Memory B cell (primary cell): ENCODE results near the gene MEIOSIN.
A peak's percentile ranks its signal among the peaks of the same experiment; 100 is the strongest.
"Not testable (repeated sequence)": the region's sequence is repeated elsewhere in the genome, so short reads cannot be mapped to it uniquely, and the experiment has no call there.

Experiments used
- ATAC-seq: fragments of 150-1000 bp; cut with Tn5 transposase; 2 replicates; pipeline ENCODE4 v1.10.0; 2021; ENCODE audit warnings: low read depth, mild to moderate bottlenecking, moderate library complexity
- DNase-seq, 2 donors: peaks; one replicate each; pipeline ENCODE4 v3.0.0; 2022; ENCODE audit warnings: low spot score in 2 of 2
- H3K27ac Mint-ChIP-seq: one replicate; pipeline ENCODE4 v1.8.0; 2022; ENCODE audit warnings: mild to moderate bottlenecking, moderate library complexity, mixed read lengths
- H3K27me3 Mint-ChIP-seq: one replicate; pipeline ENCODE4 v1.8.0; 2022; ENCODE audit warnings: mixed read lengths
- H3K36me3 Mint-ChIP-seq: one replicate; pipeline ENCODE4 v1.8.0; 2022; ENCODE audit warnings: mild to moderate bottlenecking, mixed read lengths
- H3K4me1 Mint-ChIP-seq: one replicate; pipeline ENCODE4 v1.8.0; 2022; ENCODE audit warnings: mixed read lengths
- H3K4me3 Mint-ChIP-seq: one replicate; pipeline ENCODE4 v1.8.0; 2022; ENCODE audit warnings: mild to moderate bottlenecking, moderate library complexity, mixed read lengths
- H3K9me3 Mint-ChIP-seq: one replicate; pipeline ENCODE4 v1.8.0; 2022; ENCODE audit warnings: mixed read lengths

MEIOSIN gene

DNA sequence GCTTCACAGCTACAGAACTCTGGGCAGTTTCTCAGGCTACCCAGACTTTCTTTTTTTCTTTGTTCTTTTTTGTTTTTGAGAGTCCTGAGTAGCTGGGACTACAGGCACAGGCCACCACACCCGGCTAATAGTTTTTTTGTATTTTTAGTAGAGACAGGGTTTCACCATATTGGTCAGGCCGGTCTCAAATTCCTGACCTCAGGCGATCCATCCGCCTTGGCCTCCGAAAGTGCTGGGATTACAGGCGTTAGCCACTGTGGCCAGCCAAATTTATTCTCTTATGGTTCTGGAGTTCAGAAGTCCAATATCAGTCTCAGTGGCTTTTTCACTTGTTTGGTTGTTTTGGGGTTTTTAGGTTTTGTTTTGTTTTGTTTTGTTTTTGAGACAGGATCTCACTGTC is 12.4 kb downstream of the MEIOSIN start:
- Mint-ChIP-seq H3K27ac (no peak overlapping the region), H3K4me1 (no peaks in the 10 kb centered on the region), H3K27me3 (peaks cover 13% of the 10 kb centered on the region), H3K4me3 (no peak overlapping the region), H3K36me3 (peaks cover 2% of the 10 kb centered on the region), H3K9me3 (no peaks in the 10 kb centered on the region)
- ATAC-seq = no peak
- no peak for DNase-seq

DNA sequence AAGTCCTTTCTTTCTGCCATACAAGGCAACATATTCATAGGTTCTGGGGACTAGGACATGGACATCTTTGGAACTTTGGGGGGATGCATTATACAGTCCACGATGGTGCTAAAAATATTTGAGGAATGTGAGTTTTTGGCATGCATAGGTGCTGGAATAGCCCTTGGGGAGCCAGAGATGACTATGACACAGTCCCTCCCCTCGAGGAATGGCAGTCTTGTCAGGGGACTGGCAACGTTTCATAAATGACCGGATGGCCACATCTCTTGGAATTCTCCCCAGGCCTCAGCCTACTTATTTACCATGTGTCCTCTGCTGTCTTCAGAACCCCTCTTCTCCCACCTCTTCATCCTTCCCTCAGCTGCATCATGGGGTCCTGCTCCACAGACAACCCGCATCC is 13.6 kb downstream of the MEIOSIN start:
- Mint-ChIP-seq H3K27me3 (peaks cover 16% of the 10 kb centered on the region), H3K9me3 (no peaks in the 10 kb centered on the region), H3K4me1 (no peaks in the 10 kb centered on the region), H3K27ac (no peak overlapping the region), H3K36me3 (peaks cover 2% of the 10 kb centered on the region), H3K4me3 (no peak overlapping the region)
- no peak for ATAC-seq
- DNase-seq = no peak

DNA sequence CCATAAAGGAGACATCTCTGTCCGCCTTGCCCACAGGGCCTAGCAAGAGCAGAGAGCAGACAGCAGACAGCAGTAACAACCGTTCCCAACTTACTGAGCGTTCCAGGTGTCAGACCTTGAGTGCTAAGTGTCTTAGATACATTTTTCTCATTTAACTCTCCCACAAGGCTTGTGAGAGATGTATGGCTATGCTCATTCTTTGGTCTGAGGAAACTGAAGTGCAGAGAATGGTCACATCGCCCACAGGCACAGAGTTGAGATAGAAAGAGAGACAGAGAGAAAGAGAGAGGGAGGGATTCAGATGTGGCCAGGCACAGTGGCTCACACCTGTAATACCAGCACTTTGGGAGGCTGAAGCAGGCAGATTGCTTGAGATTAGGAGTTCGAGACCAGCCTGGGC is 14.3 kb downstream of the MEIOSIN start:
- H3K4me3 Mint-ChIP-seq = no peak overlapping the region
- no peaks in the 10 kb centered on the region for H3K9me3 Mint-ChIP-seq
- DNase-seq (no peak), ATAC-seq (no peak)
- H3K36me3 Mint-ChIP-seq = peaks cover 2% of the 10 kb centered on the region
- peaks cover 16% of the 10 kb centered on the region for H3K27me3 Mint-ChIP-seq
- no peaks in the 10 kb centered on the region for H3K4me1 Mint-ChIP-seq
- H3K27ac Mint-ChIP-seq = no peak overlapping the region

DNA sequence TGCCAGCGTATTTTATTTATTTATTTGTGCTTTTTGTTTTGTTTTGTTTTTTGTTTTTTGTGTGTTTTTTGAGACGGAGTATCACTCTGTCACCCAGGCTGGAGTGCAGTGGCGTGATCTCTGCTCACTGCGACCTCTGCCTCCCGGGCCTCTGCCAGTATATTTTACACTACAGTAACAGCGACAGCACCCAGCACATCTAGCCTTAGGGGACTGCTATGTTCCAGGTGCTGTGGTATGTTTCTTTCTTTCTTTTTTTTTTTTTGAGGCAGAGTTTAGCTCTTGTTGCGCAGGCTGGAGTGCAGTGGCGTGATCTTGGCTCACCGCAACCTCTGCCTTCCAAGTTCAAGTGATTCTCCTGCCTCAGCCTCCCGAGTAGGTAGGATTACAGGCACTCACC is 18.2 kb downstream of the MEIOSIN start:
- not testable (repeated sequence) for DNase-seq, H3K9me3 Mint-ChIP-seq, H3K27ac Mint-ChIP-seq, H3K4me1 Mint-ChIP-seq, H3K4me3 Mint-ChIP-seq, ATAC-seq, H3K36me3 Mint-ChIP-seq
- H3K27me3 Mint-ChIP-seq = peaks cover 12% of the 10 kb centered on the region

DNA sequence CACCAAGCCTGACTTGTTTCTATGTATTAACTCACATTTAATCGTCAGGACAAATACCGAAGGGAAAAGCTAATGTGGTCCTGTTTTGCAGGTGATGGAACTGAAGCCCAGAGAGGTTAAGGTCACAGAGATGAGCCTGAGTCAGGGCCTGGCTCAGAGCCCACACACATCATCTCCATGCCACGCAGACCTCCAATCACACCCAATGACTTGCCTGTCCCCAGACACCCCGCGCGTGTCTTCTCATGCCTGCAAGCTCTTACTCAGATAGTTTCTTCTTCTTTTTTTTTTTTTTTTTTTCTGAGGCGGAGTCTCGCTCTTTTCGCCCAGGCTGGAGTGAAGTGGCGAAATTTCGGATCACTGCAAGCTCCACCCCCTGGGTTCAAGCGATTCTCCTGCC is 19.4 kb downstream of the MEIOSIN start:
- H3K9me3 Mint-ChIP-seq = no peaks in the 10 kb centered on the region
- peaks cover 6% of the 10 kb centered on the region for H3K27me3 Mint-ChIP-seq
- H3K4me3 Mint-ChIP-seq = no peak overlapping the region
- H3K4me1 Mint-ChIP-seq = no peaks in the 10 kb centered on the region
- H3K36me3 Mint-ChIP-seq = peaks cover under 1% of the 10 kb centered on the region
- H3K27ac Mint-ChIP-seq = no peak overlapping the region
- no peak for DNase-seq
- no peak for ATAC-seq

DNA sequence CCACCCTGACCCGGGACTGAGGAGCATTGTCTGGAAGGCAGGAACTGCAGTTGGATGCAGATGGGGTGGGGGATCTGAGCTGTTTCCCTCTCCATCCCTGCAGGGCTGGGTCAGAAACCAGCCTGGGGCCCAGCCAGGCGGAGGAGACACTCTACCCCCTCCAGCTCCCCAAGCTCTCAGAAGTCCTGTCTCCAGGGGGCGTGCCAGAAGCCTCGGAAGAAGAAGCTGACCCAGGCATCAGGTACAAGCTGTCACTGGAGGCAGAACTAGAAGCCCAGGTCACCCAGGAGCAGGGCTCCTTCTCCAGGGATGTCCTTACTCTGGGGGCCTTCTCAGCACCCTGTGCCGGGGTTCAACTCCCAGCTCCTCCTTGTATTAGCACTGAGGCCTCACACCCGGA is 20.3 kb downstream of the MEIOSIN start:
- H3K27ac Mint-ChIP-seq = no peak overlapping the region

DNA sequence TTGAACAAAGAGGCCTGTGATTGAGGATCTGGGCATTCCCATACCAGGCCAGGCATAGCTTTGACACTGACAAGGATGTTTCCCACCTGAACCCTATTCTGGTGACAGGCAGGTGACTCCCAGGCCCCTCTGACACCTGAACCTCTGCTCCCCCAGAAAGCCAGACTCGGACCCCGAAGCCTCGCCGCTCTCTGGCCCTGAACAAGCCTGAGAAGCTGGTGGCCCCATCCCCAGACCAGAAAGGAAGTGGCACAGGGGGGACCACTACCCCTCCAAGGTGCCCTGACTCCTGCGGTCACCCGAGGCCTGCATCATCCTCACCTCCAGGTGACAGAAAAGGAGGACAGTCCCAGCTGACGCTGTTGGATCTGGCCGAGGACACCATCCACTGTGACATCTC is 21.1 kb downstream of the MEIOSIN start:
- no peaks in the 10 kb centered on the region for H3K36me3 Mint-ChIP-seq
- no peak overlapping the region for H3K27ac Mint-ChIP-seq
- no peak for ATAC-seq
- H3K27me3 Mint-ChIP-seq = peaks cover 5% of the 10 kb centered on the region
- H3K4me3 Mint-ChIP-seq = no peak overlapping the region
- no peaks in the 10 kb centered on the region for H3K9me3 Mint-ChIP-seq
- no peak for DNase-seq
- no peaks in the 10 kb centered on the region for H3K4me1 Mint-ChIP-seq

More for the DNA sequence above, 20.3 kb downstream of the MEIOSIN start:
- H3K4me3 Mint-ChIP-seq = no peak overlapping the region
- no peak for DNase-seq
- no peaks in the 10 kb centered on the region for H3K4me1 Mint-ChIP-seq
- no peak for ATAC-seq
- no peaks in the 10 kb centered on the region for H3K9me3 Mint-ChIP-seq
- H3K27me3 Mint-ChIP-seq = peaks cover 5% of the 10 kb centered on the region
- no peaks in the 10 kb centered on the region for H3K36me3 Mint-ChIP-seq

DNA sequence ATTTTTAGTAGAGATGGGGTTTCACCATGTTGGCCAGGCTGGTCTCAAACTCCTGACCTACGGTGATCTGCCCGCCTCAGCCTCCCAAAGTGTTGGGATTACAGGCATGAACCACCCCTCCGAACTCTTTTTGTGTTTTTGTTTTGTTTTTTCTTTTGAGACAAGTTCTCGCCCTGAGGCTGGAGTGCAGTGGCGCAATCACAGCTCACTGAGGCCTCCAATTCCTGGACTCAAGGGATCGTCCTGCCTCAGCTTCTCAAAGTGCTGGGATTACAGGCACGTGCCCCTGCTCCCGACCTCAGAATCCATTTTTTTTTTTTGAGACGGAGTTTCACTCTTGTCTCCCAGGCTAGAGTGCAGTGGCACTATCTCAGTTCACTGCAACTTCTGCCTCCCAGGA is 24.5 kb downstream of the MEIOSIN start:
- Mint-ChIP-seq H3K4me1 (no peaks in the 10 kb centered on the region), H3K9me3 (no peaks in the 10 kb centered on the region), H3K27me3 (peaks cover 4% of the 10 kb centered on the region), H3K27ac (no peak overlapping the region), H3K4me3 (no peak overlapping the region), H3K36me3 (no peaks in the 10 kb centered on the region)
- no peak for DNase-seq
- ATAC-seq = no peak

DNA sequence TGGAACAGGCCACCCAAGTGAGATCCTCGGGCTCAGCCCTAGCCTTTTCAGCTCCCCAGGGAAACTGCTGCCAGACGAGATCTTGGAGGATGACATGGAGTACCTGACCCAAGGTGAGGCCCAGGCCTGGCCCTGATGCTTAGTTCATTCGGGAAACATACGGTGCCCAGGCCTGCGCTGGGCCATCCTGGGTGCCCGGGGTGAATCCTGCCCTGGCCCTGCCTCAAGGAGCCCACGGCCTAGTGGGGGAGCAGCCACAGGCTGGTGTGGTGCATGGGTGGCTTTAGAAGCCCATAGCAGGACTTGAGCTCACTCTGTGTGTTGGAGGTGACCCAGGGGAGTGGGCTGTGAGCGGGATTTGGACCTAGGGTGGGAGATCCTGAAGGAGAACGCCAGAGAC is 25.7 kb downstream of the MEIOSIN start:
- DNase-seq (no peak), ATAC-seq (no peak)
- Mint-ChIP-seq H3K36me3 (no peaks in the 10 kb centered on the region), H3K9me3 (no peaks in the 10 kb centered on the region), H3K27me3 (peaks cover 1% of the 10 kb centered on the region), H3K4me1 (no peaks in the 10 kb centered on the region), H3K27ac (no peak overlapping the region), H3K4me3 (no peak overlapping the region)

DNA sequence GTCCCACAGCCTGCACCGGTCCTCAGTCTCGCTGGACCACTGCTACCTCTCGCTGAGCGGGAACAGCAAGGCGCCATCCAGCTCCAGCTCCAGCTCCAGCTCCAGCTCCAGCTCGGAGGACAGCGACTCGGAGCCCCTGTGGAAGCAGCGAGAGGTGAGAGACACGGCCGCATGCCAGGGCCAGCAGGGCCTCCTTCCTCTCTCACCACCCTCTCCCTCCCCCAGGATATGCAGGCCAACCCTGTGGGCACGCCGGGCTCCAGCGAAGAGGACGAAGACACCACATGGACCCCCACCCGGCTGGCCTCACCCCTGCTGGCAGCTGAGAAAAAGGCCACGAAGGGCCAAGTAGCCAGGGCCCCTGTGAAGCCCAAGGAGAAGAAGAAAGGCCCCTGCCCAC is 28.5 kb downstream of the MEIOSIN start:
- Mint-ChIP-seq H3K4me3 (no peak overlapping the region), H3K36me3 (no peaks in the 10 kb centered on the region), H3K27me3 (peaks cover 11% of the 10 kb centered on the region), H3K4me1 (no peaks in the 10 kb centered on the region), H3K27ac (no peak overlapping the region), H3K9me3 (no peaks in the 10 kb centered on the region)
- ATAC-seq (no peak), DNase-seq (no peak)

DNA sequence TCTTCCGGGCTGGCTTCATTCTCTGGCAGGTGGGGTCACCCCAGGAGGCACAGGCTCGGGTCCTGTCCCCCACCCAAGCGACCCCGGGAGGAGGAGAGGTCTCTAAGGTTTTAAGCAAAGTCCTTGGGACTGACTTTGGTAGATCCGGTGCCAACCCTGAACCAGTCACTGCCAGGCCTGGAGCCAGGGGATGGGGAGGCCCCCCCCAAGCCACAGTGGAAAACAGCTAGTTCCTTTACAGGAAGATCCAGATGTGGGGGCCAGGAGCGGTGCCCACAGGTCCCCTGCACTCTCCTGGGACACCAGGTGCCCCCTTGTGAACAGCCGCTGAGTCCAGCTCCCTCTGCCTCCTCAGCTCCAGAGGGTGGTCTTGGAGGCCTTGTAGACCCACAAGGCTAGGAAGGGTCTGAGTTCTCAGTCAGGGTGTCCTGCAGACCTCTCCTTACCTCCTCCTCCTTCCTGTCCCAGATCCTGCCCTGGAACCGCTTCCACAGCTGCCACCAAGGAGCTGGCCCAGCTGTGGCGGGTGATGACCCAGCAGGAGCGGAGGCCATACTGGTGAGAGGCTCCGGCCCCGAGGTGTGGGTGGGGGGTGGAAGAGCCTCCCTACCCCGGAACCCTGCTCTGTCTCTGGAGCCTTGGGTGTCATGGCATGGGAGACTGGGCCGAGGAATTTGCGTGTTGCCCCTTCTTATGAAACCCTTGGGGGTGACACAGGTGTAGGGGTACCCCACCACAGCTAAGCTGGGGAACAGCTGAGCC is 29.8 kb downstream of the MEIOSIN start:
- Mint-ChIP-seq H3K27me3 (peaks cover 13% of the 10 kb centered on the region), H3K27ac (no peak overlapping the region)

DNA sequence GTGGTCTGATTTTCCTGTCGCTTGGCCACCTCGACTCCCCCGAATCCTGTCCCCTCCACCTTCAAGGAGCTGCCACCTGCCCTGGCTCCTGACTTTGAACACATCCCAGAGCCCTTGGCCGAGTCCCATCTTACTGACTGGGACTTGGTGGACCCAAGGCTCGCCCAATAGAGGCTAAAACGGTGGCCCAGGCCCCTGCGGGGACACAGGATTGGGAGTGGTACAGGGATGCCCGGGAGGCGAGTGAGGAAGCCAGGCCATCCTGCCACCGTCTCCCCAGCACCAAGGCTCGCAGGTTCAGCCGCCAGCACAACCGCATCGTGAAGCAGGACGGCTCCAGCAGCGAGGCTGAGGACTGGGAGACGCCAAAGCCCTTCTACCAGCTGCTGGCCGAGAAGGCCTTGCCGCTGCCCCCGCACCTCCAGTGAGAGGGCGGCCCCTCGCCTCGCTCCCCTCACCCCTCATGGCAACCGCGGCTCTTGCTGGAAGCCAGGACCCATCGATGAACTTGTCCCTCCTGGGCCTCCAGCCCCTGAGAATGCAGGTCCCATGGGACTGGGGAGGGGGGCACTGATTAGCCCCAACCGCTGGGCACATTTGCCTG is 30.6 kb downstream of the MEIOSIN start:
- no peak for ATAC-seq
- H3K27me3 Mint-ChIP-seq = peaks cover 13% of the 10 kb centered on the region
- no peak overlapping the region for H3K4me3 Mint-ChIP-seq
- H3K27ac Mint-ChIP-seq = no peak overlapping the region
- no peak for DNase-seq
- no peaks in the 10 kb centered on the region for H3K36me3 Mint-ChIP-seq
- H3K4me1 Mint-ChIP-seq = peaks cover 5% of the 10 kb centered on the region
- no peaks in the 10 kb centered on the region for H3K9me3 Mint-ChIP-seq

More for the DNA sequence above, 29.8 kb downstream of the MEIOSIN start:
- DNase-seq = no peak
- no peak for ATAC-seq
- H3K9me3 Mint-ChIP-seq = no peaks in the 10 kb centered on the region
- no peak overlapping the region for H3K4me3 Mint-ChIP-seq
- peaks cover 3% of the 10 kb centered on the region for H3K4me1 Mint-ChIP-seq
- no peaks in the 10 kb centered on the region for H3K36me3 Mint-ChIP-seq

DNA sequence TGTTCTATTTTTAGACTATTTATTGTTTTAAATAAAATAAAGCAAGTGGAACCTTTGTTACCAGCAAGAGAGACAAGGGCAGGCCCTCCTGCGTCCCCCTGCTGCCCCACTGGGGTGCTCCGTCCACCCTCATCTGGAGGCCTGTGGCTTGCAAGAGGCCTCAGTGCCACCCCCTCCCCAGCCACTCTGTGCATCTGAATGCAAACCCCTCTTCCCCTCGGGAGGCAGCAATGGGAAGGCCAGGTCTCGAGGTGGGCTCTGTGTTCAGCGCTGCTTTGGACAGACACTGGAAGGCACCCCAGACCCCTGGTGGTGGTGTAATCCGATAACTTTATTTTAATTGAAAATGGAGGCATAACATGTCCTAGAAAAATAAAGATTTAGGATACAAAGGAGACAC is 31.2 kb downstream of the MEIOSIN start:
- Mint-ChIP-seq H3K27me3 (peaks cover 13% of the 10 kb centered on the region), H3K4me3 (no peak overlapping the region), H3K36me3 (no peaks in the 10 kb centered on the region)

DNA sequence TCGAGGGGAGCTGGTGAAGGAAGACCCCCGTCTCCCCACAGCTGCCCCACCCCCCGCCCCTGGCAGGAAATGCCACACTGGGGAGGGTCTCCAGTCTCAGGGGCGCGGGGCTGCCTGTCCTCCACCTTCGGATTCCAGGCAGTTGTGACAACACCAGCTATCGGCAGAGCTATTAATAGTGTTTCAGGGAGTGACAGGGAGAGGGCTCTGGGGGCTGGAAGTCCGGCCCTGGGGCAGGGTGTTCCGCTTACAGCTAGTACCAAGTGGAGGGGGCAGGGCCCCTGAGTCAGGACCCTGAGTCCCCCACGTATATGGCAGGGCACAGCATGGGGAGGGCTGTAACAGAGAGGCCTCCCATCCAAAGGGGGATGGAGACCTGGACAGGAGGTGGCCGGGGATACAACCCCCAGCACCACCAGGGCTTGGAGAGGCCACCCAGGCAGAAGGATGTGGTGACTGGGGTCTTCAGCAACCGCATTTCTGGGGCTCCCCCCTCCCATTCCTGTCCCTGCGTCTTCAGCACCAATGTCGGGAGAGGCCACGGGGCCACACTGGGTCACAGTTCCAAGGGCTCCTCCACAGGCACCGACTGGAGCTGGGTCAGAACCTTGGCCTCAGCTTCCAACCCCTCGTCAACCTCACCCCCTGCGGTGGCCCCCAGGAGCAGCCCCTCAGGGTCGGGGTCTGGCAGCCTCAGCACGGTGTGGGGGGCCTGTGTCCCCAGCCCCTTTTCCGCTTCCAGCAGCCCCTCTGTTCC is 31.9 kb downstream of the MEIOSIN start:
- ATAC-seq = no peak
- Mint-ChIP-seq H3K27ac (no peak overlapping the region), H3K4me3 (peak overlapping the region; percentile 8), H3K36me3 (no peaks in the 10 kb centered on the region), H3K27me3 (peaks cover 13% of the 10 kb centered on the region), H3K9me3 (no peaks in the 10 kb centered on the region), H3K4me1 (peaks cover 7% of the 10 kb centered on the region)
- no peak for DNase-seq

More for the DNA sequence above, 31.2 kb downstream of the MEIOSIN start:
- H3K4me1 Mint-ChIP-seq = peaks cover 7% of the 10 kb centered on the region
- no peak overlapping the region for H3K27ac Mint-ChIP-seq
- H3K9me3 Mint-ChIP-seq = no peaks in the 10 kb centered on the region
- ATAC-seq (no peak), DNase-seq (no peak)
